Prostate gland (tissue), 2 donors: ENCODE data around the gene ATRN. TPM values are rescaled to one million over a fixed set of nuclear protein-coding genes. Genes with fewer than 3 reads are reported as not detected.

Source experiments
- DNase-seq: peaks from one replicate; pipeline ENCODE4 v3.0.0-alpha.2; 2019; ENCODE audit warnings: low spot score
- H3K27ac ChIP-seq, 2 donors: fragments of 200-600 bp; sonication (generic); 2 replicates each; pipeline ENCODE4 v1.5.1; 2017 to 2019
- H3K27me3 ChIP-seq: fragments of 200-600 bp; sonication (generic); replicated peaks from 2 replicates; pipeline ENCODE4 v1.5.1; 2019; ENCODE audit not compliant: insufficient read depth
- H3K36me3 ChIP-seq, 2 donors: fragments of 200-600 bp; sonication (generic); 1 replicate in 1 of 2; 2 replicates in 1 of 2; pipeline versions ENCODE4 v1.5.1 to v1.8.1; 2017 to 2019
- H3K4me1 ChIP-seq: fragments of 200-600 bp; sonication (generic); replicated peaks from 2 replicates; pipeline ENCODE4 v1.5.1; 2019
- H3K4me3 ChIP-seq, 2 donors: fragments of 200-600 bp; sonication (generic); 2 replicates each; pipeline ENCODE4 v1.5.1; 2017 to 2019
- H3K9me3 ChIP-seq: fragments of 200-600 bp; sonication (generic); 2 replicates; pipeline ENCODE4 v1.5.1; 2017
- POLR2A ChIP-seq: fragments of 450-650 bp; IDR thresholded peaks from one replicate; pipeline ENCODE4 v1.6.1; 2016; ENCODE audit warnings: antibody characterized with exemption, mild to moderate bottlenecking
- POLR2AphosphoS5 ChIP-seq: sonication (generic); formaldehyde crosslinking; IDR thresholded peaks from one replicate; pipeline ENCODE4 v1.6.1; 2017; ENCODE audit warnings: antibody characterized with exemption
- WGBS: methylation state at CpG from one replicate; pipeline ENCODE4 v1.1.5; 2018; 5-methylcytosine and 5-hydroxymethylcytosine counted together
- intact Hi-C: fragments of 100-400 bp; cut with DNase I; formaldehyde crosslinking; loops from one replicate; pipeline ENCODE4 v1.14.2; 2022
- total RNA-seq, 2 donors: library from RNA; depleted of rRNA; stranded (reverse); fragments of >200 nt; gene quantifications; one replicate each; pipeline ENCODE4 v1.1.0, GENCODE V29; 2016
- TF ChIP-seq, protein P1 (sequence below), 4 experiments: fragments of 200-600 bp in 2 of 4; fragments of 450-650 bp in 2 of 4; sonication (generic) in 2 of 4; IDR thresholded peaks; 1 replicate in 3 of 4; 2 replicates in 1 of 4; pipeline ENCODE4 v1.5.1; 2016 to 2019; ENCODE audit warnings: antibody characterized with exemption in 4 of 4, mild to moderate bottlenecking in 2 of 4, moderate library complexity in 2 of 4

ATRN gene
- total RNA-seq, 2 donors from 2014 or later: 34.6 to 38.1 TPM

DNA sequence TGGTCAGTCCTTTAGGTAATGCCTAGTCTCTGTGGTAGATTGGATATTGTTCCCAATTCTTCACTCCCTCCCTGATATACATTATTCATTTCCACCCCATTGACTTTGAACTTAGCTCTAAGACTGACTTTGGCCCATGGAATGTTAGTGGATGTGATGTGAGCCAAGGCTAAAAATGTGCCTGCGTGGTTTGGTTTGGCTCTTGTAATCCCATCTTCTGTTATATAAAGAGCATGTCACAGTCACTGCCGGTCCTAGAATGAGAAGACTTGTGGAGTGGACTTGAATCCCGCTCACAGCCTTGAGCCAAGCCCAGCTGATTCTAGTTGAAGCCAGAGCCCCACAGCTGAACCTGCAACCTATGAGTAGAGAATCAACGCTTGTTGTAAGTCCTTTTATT lies 39.7 kb upstream of the ATRN start:
- Histone ChIP-seq H3K27ac (no peak overlapping the region), H3K36me3 (no peaks in the 10 kb centered on the region), H3K4me3 (no peak overlapping the region), H3K9me3 (no peaks in the 10 kb centered on the region), H3K4me1 (no peaks in the 10 kb centered on the region), H3K27me3 (no peaks in the 10 kb centered on the region)
- WGBS: 93% methylated on average over 4 of the region's 4 CpGs
- no peak for DNase-seq
- TF ChIP-seq POLR2AphosphoS5 (no peak), POLR2A (no peak)
- TF ChIP-seq, protein P1, sequence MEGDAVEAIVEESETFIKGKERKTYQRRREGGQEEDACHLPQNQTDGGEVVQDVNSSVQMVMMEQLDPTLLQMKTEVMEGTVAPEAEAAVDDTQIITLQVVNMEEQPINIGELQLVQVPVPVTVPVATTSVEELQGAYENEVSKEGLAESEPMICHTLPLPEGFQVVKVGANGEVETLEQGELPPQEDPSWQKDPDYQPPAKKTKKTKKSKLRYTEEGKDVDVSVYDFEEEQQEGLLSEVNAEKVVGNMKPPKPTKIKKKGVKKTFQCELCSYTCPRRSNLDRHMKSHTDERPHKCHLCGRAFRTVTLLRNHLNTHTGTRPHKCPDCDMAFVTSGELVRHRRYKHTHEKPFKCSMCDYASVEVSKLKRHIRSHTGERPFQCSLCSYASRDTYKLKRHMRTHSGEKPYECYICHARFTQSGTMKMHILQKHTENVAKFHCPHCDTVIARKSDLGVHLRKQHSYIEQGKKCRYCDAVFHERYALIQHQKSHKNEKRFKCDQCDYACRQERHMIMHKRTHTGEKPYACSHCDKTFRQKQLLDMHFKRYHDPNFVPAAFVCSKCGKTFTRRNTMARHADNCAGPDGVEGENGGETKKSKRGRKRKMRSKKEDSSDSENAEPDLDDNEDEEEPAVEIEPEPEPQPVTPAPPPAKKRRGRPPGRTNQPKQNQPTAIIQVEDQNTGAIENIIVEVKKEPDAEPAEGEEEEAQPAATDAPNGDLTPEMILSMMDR (IDR thresholded peaks at IDR 0.05): no peak
- intact Hi-C loops: no loop called here

DNA sequence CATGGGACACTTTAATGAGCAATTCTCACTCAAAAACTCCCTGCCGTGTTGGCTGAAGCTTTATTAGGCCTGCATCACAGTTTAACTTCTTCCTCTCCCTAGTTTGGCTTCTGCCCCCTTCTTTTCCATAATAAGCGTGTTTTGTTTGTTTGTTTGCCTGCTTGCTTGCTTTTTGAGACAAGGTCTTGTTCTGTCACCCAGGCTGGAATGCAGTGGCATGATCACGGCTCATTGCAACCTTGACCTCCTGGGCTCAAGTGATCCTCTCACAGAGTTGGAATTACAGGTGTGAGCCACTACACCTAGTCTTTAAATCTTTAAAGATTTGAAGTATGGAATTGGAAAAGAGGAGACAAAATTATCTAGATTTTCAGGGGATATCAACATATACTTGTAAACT lies 38.0 kb upstream of the ATRN start:
- Histone ChIP-seq H3K4me3 (no peak overlapping the region), H3K9me3 (no peaks in the 10 kb centered on the region), H3K4me1 (no peaks in the 10 kb centered on the region), H3K36me3 (no peaks in the 10 kb centered on the region), H3K27me3 (no peaks in the 10 kb centered on the region), H3K27ac (no peak overlapping the region)
- intact Hi-C loops: no loop called here
- TF ChIP-seq, protein P1 (IDR thresholded peaks at IDR 0.05): no peak
- TF ChIP-seq POLR2A: no peak
- TF ChIP-seq POLR2AphosphoS5: no peak
- no peak for DNase-seq
- WGBS: 77% methylated on average over 3 of the region's 3 CpGs

DNA sequence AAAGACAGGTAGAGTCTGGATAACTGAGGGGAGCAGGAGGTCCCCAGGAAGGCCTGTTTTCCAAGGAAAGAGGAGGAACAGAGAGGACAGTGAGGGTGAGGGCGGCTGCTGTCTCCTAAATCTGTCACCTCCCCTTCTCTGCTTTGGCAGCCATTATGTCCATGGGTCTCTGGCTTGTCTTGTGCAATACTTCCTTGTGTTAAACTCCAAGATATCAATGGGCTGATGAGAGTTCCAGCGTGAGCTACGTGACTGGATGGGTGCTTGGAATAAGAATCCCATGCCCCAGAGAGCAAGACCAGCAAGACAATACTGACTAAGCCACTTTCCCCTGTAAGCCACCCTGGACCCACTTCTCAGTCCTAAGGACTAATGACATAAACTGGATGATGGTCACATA lies 37.1 kb upstream of the ATRN start:
- TF ChIP-seq POLR2AphosphoS5 (no peak), POLR2A (no peak)
- TF ChIP-seq, protein P1 (IDR thresholded peaks at IDR 0.05): no peak
- Histone ChIP-seq H3K4me1 (no peaks in the 10 kb centered on the region), H3K27me3 (no peaks in the 10 kb centered on the region), H3K27ac (no peak overlapping the region), H3K4me3 (no peak overlapping the region), H3K36me3 (no peaks in the 10 kb centered on the region), H3K9me3 (no peaks in the 10 kb centered on the region)
- 88% methylated on average over 3 of the region's 3 CpGs for WGBS
- no peak for DNase-seq
- intact Hi-C loops: no loop called here

DNA sequence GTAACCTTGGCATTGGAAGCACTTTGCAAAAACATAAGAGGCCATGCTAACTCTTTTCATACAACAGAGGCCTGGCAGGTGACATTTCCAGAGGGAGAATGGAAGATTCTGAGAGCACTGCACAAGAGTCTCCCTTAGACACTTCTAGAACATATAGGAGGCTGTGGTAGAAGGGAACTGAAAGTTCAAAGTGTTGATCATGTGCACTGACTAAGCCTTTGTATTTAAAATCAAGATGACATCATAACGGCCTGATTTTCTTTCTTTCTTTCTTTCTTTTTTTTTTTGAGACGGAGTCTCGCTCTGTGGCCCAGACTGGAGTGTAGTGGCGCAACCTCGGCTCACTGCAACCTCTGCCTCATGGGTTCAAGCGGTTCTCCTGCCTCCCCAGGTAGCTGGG lies 36.6 kb upstream of the ATRN start:
- no peak for DNase-seq
- Histone ChIP-seq H3K9me3 (no peaks in the 10 kb centered on the region), H3K27me3 (no peaks in the 10 kb centered on the region), H3K4me3 (no peak overlapping the region), H3K27ac (no peak overlapping the region), H3K4me1 (no peaks in the 10 kb centered on the region), H3K36me3 (no peaks in the 10 kb centered on the region)
- TF ChIP-seq POLR2AphosphoS5 (no peak), POLR2A (no peak)
- TF ChIP-seq, protein P1 (IDR thresholded peaks at IDR 0.05): no peak
- intact Hi-C loops: no loop called here
- 87% methylated on average over 6 of the region's 6 CpGs for WGBS

DNA sequence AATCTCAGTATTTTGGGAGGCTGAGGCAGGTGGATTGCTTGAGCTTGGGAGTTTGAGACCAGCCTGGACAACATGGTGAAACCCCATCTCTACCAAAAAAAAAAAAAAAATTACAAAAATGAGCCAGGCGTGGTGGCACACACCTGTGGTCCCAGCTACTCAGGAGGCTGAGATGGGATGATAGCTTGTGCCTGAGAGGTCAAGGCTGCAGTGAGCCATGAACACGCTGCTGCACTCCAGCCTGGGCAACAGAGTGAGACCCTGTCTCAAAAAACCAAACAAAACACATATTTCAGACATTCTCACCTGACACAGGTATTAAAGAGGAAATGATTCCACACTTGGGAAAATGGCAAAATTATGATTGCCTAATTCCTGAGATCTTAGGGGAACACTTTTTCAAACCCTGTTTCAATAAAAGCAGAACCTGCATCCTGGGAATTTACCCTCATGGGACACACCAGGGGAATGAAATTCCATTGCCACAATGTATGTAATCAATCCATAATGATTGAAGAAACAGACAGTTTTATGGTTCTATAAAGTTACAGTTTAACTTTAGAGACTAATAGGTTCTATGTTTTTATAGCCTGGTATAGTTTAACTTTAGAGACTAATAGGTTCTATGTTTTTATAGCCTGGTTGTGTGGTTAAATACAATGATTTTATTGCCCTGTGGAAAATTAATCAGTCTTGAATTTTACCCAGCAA lies 33.8 kb upstream of the ATRN start:
- Histone ChIP-seq H3K36me3 (no peaks in the 10 kb centered on the region), H3K4me3 (no peak overlapping the region), H3K4me1 (no peaks in the 10 kb centered on the region), H3K27me3 (no peaks in the 10 kb centered on the region), H3K27ac (no peak overlapping the region), H3K9me3 (no peaks in the 10 kb centered on the region)
- DNase-seq: no peak
- WGBS: 89% methylated on average over 2 of the region's 2 CpGs
- intact Hi-C loops: no loop called here
- no peak for TF ChIP-seq POLR2A
- TF ChIP-seq, protein P1 (IDR thresholded peaks at IDR 0.05): no peak
- no peak for TF ChIP-seq POLR2AphosphoS5
